HG03432 (cell line): ENCODE data around the gene PLPP1.
"Not testable (repeated sequence)": the region's sequence is repeated elsewhere in the genome, so short reads cannot be mapped to it uniquely, and the experiment has no call there.

ENCODE experiments used
- ATAC-seq: cut with Tn5 transposase; IDR thresholded peaks from one replicate; pipeline ENCODE4 v1.9.1; 2021; ENCODE audit warnings: mild to moderate bottlenecking, moderate library complexity; ENCODE audit not compliant: unreplicated experiment

The PLPP1 gene

GRCh38 chr5:55509097-55509496, 25.7 kb downstream of the PLPP1 start:
- no peak for ATAC-seq

GRCh38 chr5:55507574-55507973, 27.2 kb downstream of the PLPP1 start:
- no peak for ATAC-seq

GRCh38 chr5:55505711-55506110, 29.1 kb downstream of the PLPP1 start:
- not testable (repeated sequence) for ATAC-seq

GRCh38 chr5:55503917-55504316, 30.8 kb downstream of the PLPP1 start:
- not testable (repeated sequence) for ATAC-seq

GRCh38 chr5:55502759-55503158, 32.0 kb downstream of the PLPP1 start:
- ATAC-seq = no peak

GRCh38 chr5:55498457-55498856, 36.3 kb downstream of the PLPP1 start:
- no peak for ATAC-seq

GRCh38 chr5:55497712-55498111, 37.1 kb downstream of the PLPP1 start:
- ATAC-seq = no peak

- no peak for ATAC-seq
These were observed 39.5 kb downstream of the PLPP1 start for GRCh38 chr5:55495216-55495615.

GRCh38 chr5:55492449-55492848, 42.3 kb downstream of the PLPP1 start:
- no peak for ATAC-seq

GRCh38 chr5:55485073-55485472, 49.7 kb downstream of the PLPP1 start:
- ATAC-seq = no peak

- ATAC-seq = no peak
These were observed 50.2 kb downstream of the PLPP1 start for GRCh38 chr5:55484531-55484930.

GRCh38 chr5:55483885-55484284, 50.9 kb downstream of the PLPP1 start:
- ATAC-seq = no peak

- no peak for ATAC-seq
These were observed 53.4 kb downstream of the PLPP1 start for GRCh38 chr5:55481293-55481855.

GRCh38 chr5:55480781-55481180, 54.0 kb downstream of the PLPP1 start:
- no peak for ATAC-seq

- ATAC-seq = no peak
These were observed 62.1 kb downstream of the PLPP1 start for GRCh38 chr5:55472642-55473041.

GRCh38 chr5:55471468-55471867, 63.3 kb downstream of the PLPP1 start:
- no peak for ATAC-seq

- ATAC-seq = no peak
These were observed 64.5 kb downstream of the PLPP1 start for GRCh38 chr5:55470282-55470681.

GRCh38 chr5:55469839-55470238, 64.9 kb downstream of the PLPP1 start:
- ATAC-seq = no peak

- no peak for ATAC-seq
These were observed 66.8 kb downstream of the PLPP1 start for GRCh38 chr5:55467862-55468551.

- ATAC-seq = no peak
These were observed 71.2 kb downstream of the PLPP1 start for GRCh38 chr5:55463613-55464012.

- no peak for ATAC-seq
These were observed 75.2 kb downstream of the PLPP1 start for GRCh38 chr5:55459572-55459971.

- no peak for ATAC-seq
These were observed 78.4 kb downstream of the PLPP1 start for GRCh38 chr5:55456216-55456895.
